ENCODE measurements around the gene PPP1R12A. TPM values are rescaled to one million over a fixed set of nuclear protein-coding genes. Genes with fewer than 3 reads are reported as not detected.

PPP1R12A gene
- total and polyA plus RNA-seq, 10 donors = 14.4 to 141 (median 103) TPM

DNA sequence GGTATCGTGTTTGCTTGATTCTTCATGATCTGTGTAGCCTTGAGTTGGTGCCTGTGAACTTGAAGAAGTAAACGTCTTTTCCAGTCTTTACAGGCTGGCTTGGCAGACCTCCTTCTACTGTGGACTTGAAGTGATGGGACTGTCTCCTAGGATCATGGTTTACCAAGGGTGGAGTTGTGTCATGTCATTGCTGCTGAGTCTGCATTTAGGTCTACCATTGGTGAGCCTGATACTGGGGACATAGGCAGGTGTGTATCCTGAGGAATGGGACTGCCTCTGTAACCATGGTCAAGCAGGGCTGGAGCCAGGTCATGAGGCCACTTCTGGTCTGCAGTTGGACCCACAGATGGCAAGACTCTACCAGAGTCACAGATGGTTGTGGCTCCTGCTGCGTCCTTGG lies 20.7 kb upstream of the PPP1R12A start:
- TF ChIP-seq POLR2A (IDR thresholded peaks at IDR 0.05) = no peak
- TF ChIP-seq, protein P1, sequence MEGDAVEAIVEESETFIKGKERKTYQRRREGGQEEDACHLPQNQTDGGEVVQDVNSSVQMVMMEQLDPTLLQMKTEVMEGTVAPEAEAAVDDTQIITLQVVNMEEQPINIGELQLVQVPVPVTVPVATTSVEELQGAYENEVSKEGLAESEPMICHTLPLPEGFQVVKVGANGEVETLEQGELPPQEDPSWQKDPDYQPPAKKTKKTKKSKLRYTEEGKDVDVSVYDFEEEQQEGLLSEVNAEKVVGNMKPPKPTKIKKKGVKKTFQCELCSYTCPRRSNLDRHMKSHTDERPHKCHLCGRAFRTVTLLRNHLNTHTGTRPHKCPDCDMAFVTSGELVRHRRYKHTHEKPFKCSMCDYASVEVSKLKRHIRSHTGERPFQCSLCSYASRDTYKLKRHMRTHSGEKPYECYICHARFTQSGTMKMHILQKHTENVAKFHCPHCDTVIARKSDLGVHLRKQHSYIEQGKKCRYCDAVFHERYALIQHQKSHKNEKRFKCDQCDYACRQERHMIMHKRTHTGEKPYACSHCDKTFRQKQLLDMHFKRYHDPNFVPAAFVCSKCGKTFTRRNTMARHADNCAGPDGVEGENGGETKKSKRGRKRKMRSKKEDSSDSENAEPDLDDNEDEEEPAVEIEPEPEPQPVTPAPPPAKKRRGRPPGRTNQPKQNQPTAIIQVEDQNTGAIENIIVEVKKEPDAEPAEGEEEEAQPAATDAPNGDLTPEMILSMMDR (IDR thresholded peaks at IDR 0.05 in 8 of 11, conservative IDR thresholded peaks at IDR 0.05 in 3 of 11) = no peak
- TF ChIP-seq POLR2AphosphoS5 (IDR thresholded peaks at IDR 0.05) = no peak
- no peak overlapping the region for H3K4me3 ChIP-seq
- H3K27ac ChIP-seq = no peak overlapping the region
- WGBS, 5 donors = 84 to 91% (median 87%) methylated on average over 2 to 3 of the region's 3 CpGs
- DNase-seq = no peak
- peaks cover 0 to 22% (median 15%) of the 10 kb centered on the region in 8 donors for H3K9me3 ChIP-seq
- no peaks in the 10 kb centered on the region for H3K36me3 ChIP-seq
- H3K4me1 ChIP-seq = no peaks in the 10 kb centered on the region
- intact Hi-C loops (cut with DNase I; ENCODE audit: low total_unique reads) = no loop called here
- peaks cover 0 to 7% (median 0%) of the 10 kb centered on the region in 7 donors for H3K27me3 ChIP-seq (replicated peaks in 1 of 7)

DNA sequence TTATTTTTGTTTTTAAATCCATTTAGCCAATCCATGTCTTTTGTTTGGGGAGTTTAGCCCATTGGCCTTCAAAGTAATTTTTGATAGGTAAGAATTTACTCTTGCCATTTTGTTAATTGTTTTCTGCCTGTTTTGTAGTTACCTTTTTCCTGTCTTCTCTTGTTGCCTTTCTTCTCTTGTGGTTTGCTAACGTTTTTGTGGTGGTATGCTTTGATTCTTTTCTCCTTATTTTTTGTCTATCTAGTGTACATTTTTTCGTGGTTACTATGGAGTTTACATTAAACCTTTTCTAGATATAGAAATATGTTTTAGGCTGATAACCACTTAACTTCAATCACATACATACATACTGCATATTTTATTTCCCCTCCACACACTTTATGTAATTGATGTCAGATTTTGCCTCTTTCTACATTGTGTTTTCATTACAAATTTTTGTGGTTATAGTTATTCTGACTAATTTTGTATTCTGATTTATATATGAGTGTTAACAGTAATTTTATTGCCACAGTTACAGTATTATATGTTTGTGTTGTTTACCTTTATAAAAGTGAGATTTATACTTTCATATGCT lies 19.2 kb upstream of the PPP1R12A start:
- TF ChIP-seq, protein P1 (IDR thresholded peaks at IDR 0.05 in 8 of 11, conservative IDR thresholded peaks at IDR 0.05 in 3 of 11) = no peak
- no peak for TF ChIP-seq POLR2A (IDR thresholded peaks at IDR 0.05)
- no peak for TF ChIP-seq POLR2AphosphoS5 (IDR thresholded peaks at IDR 0.05)
- intact Hi-C loops (cut with DNase I; ENCODE audit: low total_unique reads) = no loop called here
- H3K9me3 ChIP-seq = peaks cover 0 to 22% (median 15%) of the 10 kb centered on the region in 8 donors

DNA sequence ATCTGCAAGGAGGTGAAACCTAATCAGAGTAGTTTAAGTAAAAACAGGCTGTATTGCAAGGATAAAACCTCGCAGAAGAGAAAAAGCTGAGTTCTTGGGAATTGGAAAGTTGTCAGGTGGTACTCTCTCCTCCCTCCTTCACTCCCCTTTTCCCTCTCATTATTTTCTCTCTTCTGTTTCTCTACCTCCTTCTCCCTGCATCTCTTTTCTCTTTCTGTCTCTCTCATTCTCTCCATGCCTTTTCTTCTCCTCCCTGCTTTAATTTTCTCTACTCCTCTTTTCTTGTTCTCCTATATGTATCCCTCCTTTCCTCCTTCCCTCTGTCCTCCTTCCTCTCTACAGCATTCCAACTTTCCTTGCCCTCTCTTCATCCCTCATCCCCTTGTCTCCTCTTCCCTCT lies 14.2 kb upstream of the PPP1R12A start:
- no peak overlapping the region for H3K4me3 ChIP-seq
- no peaks in the 10 kb centered on the region for H3K36me3 ChIP-seq
- DNase-seq = no peak
- 69 to 94% (median 85%) methylated on average over 1 of the region's 1 CpG for WGBS, 5 donors
- TF ChIP-seq POLR2AphosphoS5 (IDR thresholded peaks at IDR 0.05) (no peak), POLR2A (IDR thresholded peaks at IDR 0.05) (no peak)
- TF ChIP-seq, protein P1 (IDR thresholded peaks at IDR 0.05 in 8 of 11, conservative IDR thresholded peaks at IDR 0.05 in 3 of 11) = no peak
- no peaks in the 10 kb centered on the region for H3K4me1 ChIP-seq
- intact Hi-C loops (cut with DNase I; ENCODE audit: low total_unique reads) = no loop called here
- H3K27me3 ChIP-seq (replicated peaks in 1 of 7) = no peaks in the 10 kb centered on the region
- peaks cover 0 to 3% (median 0%) of the 10 kb centered on the region in 8 donors for H3K9me3 ChIP-seq
- H3K27ac ChIP-seq = no peak overlapping the region

More for the DNA sequence above, 19.2 kb upstream of the PPP1R12A start:
- Histone ChIP-seq H3K27me3 (replicated peaks in 1 of 7) (peaks cover 0 to 7% (median 0%) of the 10 kb centered on the region in 7 donors), H3K4me1 (no peaks in the 10 kb centered on the region), H3K27ac (no peak overlapping the region), H3K36me3 (no peaks in the 10 kb centered on the region), H3K4me3 (no peak overlapping the region)
- DNase-seq = no peak
- WGBS, 5 donors = 54 to 80% (median 55%) methylated on average over 2 of the region's 2 CpGs

DNA sequence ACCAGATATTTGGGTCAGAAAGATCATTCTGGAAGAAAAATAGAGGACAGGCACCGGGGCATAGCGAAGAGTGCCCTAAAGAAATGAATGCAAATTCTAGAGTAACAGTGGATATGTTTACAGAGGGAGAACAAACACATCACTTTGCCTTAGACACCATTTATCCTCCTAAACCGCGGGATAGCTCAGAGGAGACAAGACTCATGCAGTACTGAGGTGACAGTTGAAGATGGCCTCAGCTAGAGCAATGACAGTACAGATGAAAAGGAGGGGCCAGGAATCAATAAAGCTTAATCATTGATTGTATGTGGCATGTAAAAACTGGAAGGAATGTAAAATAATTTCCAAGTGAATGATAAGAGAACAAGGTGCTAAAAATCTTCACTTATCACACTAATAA lies 10.5 kb upstream of the PPP1R12A start:
- no peak overlapping the region for H3K4me3 ChIP-seq
- intact Hi-C loops (cut with DNase I; ENCODE audit: low total_unique reads) = no loop called here
- no peaks in the 10 kb centered on the region for H3K9me3 ChIP-seq
- H3K27me3 ChIP-seq (replicated peaks in 1 of 7) = no peaks in the 10 kb centered on the region
- H3K4me1 ChIP-seq = no peaks in the 10 kb centered on the region
- DNase-seq = no peak
- H3K27ac ChIP-seq = no peak overlapping the region
- TF ChIP-seq POLR2AphosphoS5 (IDR thresholded peaks at IDR 0.05) (no peak), POLR2A (IDR thresholded peaks at IDR 0.05) (no peak)
- no peaks in the 10 kb centered on the region for H3K36me3 ChIP-seq
- 72 to 81% (median 73%) methylated on average over 4 of the region's 4 CpGs for WGBS, 5 donors
